Endothelial cell of umbilical vein (primary cell): ENCODE results near the gene IQCC. TPM values are rescaled to one million over a fixed set of nuclear protein-coding genes. Genes with fewer than 3 reads are reported as not detected.

Experiments used
- BruUV-seq: library from RNA; stranded (reverse); fragments of 400-500 nt; replicated peaks from 2 replicates; lab custom pipeline; 2021; lab: Mats Ljungman, UMichigan
- CTCF ChIA-PET: fragments of 300-600, 350-600 bp; sonication (Branson Sonifier 250); formaldehyde crosslinking; loops from one replicate; lab custom pipeline; 2021; ENCODE audit warnings: antibody characterized with exemption, inconsistent platforms; lab: Charles Lee
- POLR2A ChIA-PET: fragments of 300-600, 350-600 bp; sonication (Branson Sonifier 250); formaldehyde crosslinking; loops from one replicate; lab custom pipeline; 2021; ENCODE audit warnings: antibody characterized with exemption, inconsistent platforms; lab: Charles Lee
- DNase-seq: peaks from one replicate; pipeline ENCODE4 v3.0.0-alpha.2; 2011; ENCODE audit warnings: low read depth, low spot score
- FAIRE-seq: peaks from 2 replicates; lab custom pipeline; 2011; peaks lifted over from hg19 to GRCh38; lab: Jason Lieb, UNC
- H2AFZ ChIP-seq: 2 replicates; pipeline ENCODE4 v1.6.0; 2012; ENCODE audit warnings: low read depth, low read length, control low read depth, inconsistent platforms
- H3K27ac ChIP-seq: 2 replicates; pipeline ENCODE4 v1.5.1; 2011; ENCODE audit warnings: low read depth, mild to moderate bottlenecking, control low read depth, low read length, moderate library complexity; ENCODE audit not compliant: insufficient read depth
- H3K27me3 ChIP-seq, 2 experiments: 2 replicates each; pipeline versions ENCODE4 v1.6.0 to v1.6.1; 2011; ENCODE audit warnings: low read length in 2 of 2, mixed read lengths in 1 of 2; ENCODE audit not compliant: control insufficient read depth in 2 of 2, insufficient read depth in 2 of 2
- H3K36me3 ChIP-seq, 2 experiments: 2 replicates in 1 of 2; 3 replicates in 1 of 2; pipeline ENCODE4 v1.5.1; 2011; ENCODE audit warnings: low read length in 2 of 2, mild to moderate bottlenecking in 1 of 2, moderate library complexity in 1 of 2; ENCODE audit not compliant: control insufficient read depth in 2 of 2, insufficient read depth in 2 of 2; ENCODE audit errors: extremely low read depth in 1 of 2
- H3K4me1 ChIP-seq: 3 replicates; pipeline ENCODE4 v1.5.1; 2011; ENCODE audit warnings: mild to moderate bottlenecking, low read length; ENCODE audit not compliant: control insufficient read depth, insufficient read depth; ENCODE audit errors: extremely low read depth
- H3K4me2 ChIP-seq: 2 replicates; pipeline ENCODE4 v1.6.1; 2011; ENCODE audit warnings: low read length, control low read depth, mixed read lengths; ENCODE audit not compliant: insufficient read depth
- H3K4me3 ChIP-seq, 3 experiments: fragments of 200-600 bp in 1 of 3; sonication (generic), shearing (Covaris generic) in 1 of 3; replicated peaks in 1 of 3; 2 replicates each; pipeline ENCODE4 v1.5.1; 2011 to 2016; ENCODE audit warnings: control low read depth in 3 of 3, low read length in 3 of 3, mild to moderate bottlenecking in 2 of 3, inconsistent platforms in 1 of 3, low read depth in 1 of 3, moderate library complexity in 1 of 3; ENCODE audit not compliant: insufficient read depth in 1 of 3
- H3K79me2 ChIP-seq: 2 replicates; pipeline ENCODE4 v1.6.0; 2012; ENCODE audit warnings: low read length, inconsistent platforms; ENCODE audit not compliant: control insufficient read depth, insufficient read depth
- H3K9ac ChIP-seq: replicated peaks from 2 replicates; pipeline ENCODE3; 2011; ENCODE audit warnings: low read length, control low read depth; ENCODE audit not compliant: insufficient read depth; ENCODE audit errors: extremely low read depth
- H3K9me1 ChIP-seq: replicated peaks from 3 replicates; pipeline ENCODE4 v1.6.0; 2011; ENCODE audit warnings: mild to moderate bottlenecking, low read length; ENCODE audit not compliant: control insufficient read depth, insufficient read depth; ENCODE audit errors: extremely low read depth
- H3K9me3 ChIP-seq: replicated peaks from 2 replicates; pipeline ENCODE4 v1.5.1; 2012; ENCODE audit warnings: low read length, inconsistent platforms; ENCODE audit not compliant: control insufficient read depth, insufficient read depth
- H4K20me1 ChIP-seq: replicated peaks from 2 replicates; pipeline ENCODE3; 2011; ENCODE audit warnings: mild to moderate bottlenecking, low read length; ENCODE audit not compliant: control insufficient read depth, insufficient read depth; ENCODE audit errors: extremely low read depth
- EZH2 ChIP-seq: IDR thresholded peaks from 2 replicates; pipeline ENCODE4 v1.6.1; 2012; ENCODE audit warnings: borderline replicate concordance, low read depth, mild to moderate bottlenecking, moderate library complexity, low read length, inconsistent platforms; ENCODE audit not compliant: severe bottlenecking
- FOS ChIP-seq: IDR thresholded peaks from 2 replicates; pipeline ENCODE4 v1.6.1; 2011; ENCODE audit warnings: mild to moderate bottlenecking, low read length, moderate library complexity, borderline replicate concordance; ENCODE audit not compliant: insufficient read depth
- GATA2 ChIP-seq: IDR thresholded peaks from 2 replicates; pipeline ENCODE4 v1.7.0; 2011; ENCODE audit warnings: low read depth, mild to moderate bottlenecking, moderate library complexity, mixed read lengths, low read length; ENCODE audit not compliant: insufficient read length, insufficient read depth
- JUN ChIP-seq: IDR thresholded peaks from 2 replicates; pipeline ENCODE4 v1.6.1; 2011; ENCODE audit warnings: borderline replicate concordance, low read depth; ENCODE audit not compliant: insufficient read length, insufficient read depth
- MYC ChIP-seq: IDR thresholded peaks from one replicate; pipeline ENCODE4 v1.6.1; 2011; ENCODE audit warnings: mild to moderate bottlenecking, low read depth, low read length
- POLR2A ChIP-seq: IDR thresholded peaks from 2 replicates; pipeline ENCODE4 v1.6.1; 2012; ENCODE audit warnings: low read depth, mild to moderate bottlenecking, control low read depth, low read length
- POLR2AphosphoS5 ChIP-seq: IDR thresholded peaks from 2 replicates; pipeline ENCODE4 v1.6.1; 2012; ENCODE audit warnings: low read depth, mild to moderate bottlenecking, control low read depth, low read length, moderate library complexity; ENCODE audit not compliant: insufficient read depth
- dilution Hi-C: fragments of 300-500 bp; cut with MboI; formaldehyde crosslinking; loops from one replicate; pipeline ENCODE4 v1.15.0; 2019; ENCODE audit warnings: low sequenced_read_pairs; ENCODE audit not compliant: extremely low pct_ligation_motif_present
- intact Hi-C: fragments of 100-400 bp; cut with micrococcal nuclease; formaldehyde crosslinking; loops from one replicate; pipeline ENCODE4 v1.10.0; 2022
- polyA plus RNA-seq, 4 experiments: library from polyadenylated mRNA; depleted of rRNA in 3 of 4; stranded (reverse) in 3 of 4; unstranded in 1 of 4; fragments of >200 nt; gene quantifications; 2 replicates each; pipeline versions ENCODE4 v1.2.1 to v1.2.3, GENCODE V29; 2011 to 2012; ENCODE audit warnings: missing spikeins in 1 of 4
- total RNA-seq: library from RNA; stranded (reverse); gene quantifications from 2 replicates; pipeline ENCODE4 v1.2.3, GENCODE V29; 2021
- TF ChIP-seq, protein P1 (sequence below), 2 donors: IDR thresholded peaks; 1 replicate in 1 of 2; 2 replicates in 1 of 2; pipeline ENCODE4 v1.5.1; 2011; ENCODE audit warnings: low read length in 2 of 2, mild to moderate bottlenecking in 2 of 2, moderate library complexity in 2 of 2, control low read depth in 1 of 2, inconsistent platforms in 1 of 2, low read depth in 1 of 2; ENCODE audit not compliant: insufficient read depth in 1 of 2; ENCODE audit errors: extremely low read depth in 1 of 2
- TF ChIP-seq, protein P2 (sequence below): IDR thresholded peaks from 2 replicates; pipeline ENCODE4 v1.6.1; 2011; ENCODE audit not compliant: insufficient read depth, insufficient read length

The IQCC gene
- total and polyA plus RNA-seq, 2 donors (not counting 3 experiments of a cell fraction or from before 2014, with no cell fraction given): 1.1 to 1.8 TPM

DNA sequence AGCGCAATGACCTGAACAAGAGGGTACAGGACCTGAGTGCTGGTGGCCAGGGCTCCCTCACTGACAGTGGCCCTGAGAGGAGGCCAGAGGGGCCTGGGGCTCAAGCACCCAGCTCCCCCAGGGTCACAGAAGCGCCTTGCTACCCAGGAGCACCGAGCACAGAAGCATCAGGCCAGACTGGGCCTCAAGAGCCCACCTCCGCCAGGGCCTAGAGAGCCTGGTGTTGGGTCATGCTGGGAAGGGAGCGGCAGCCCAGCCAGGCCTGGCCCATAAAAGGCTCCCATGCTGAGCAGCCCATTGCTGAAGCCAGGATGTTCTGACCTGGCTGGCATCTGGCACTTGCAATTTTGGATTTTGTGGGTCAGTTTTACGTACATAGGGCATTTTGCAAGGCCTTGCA is 10.5 kb upstream of the IQCC start:
- ChIA-PET CTCF (interaction anchor here (1.0 to 1.1 kb wide), 2 partner anchors 22 to 121 kb away, joined by 3 read pairs; no protein-coding TSS in a partner anchor), POLR2A (no interaction called here)
- TF ChIP-seq FOS: no peak
- no peak for TF ChIP-seq EZH2
- no peak for TF ChIP-seq JUN
- dilution Hi-C loops: no loop called here
- H3K4me1 ChIP-seq: no peaks in the 10 kb centered on the region
- no peak overlapping the region for H3K4me2 ChIP-seq
- H3K27me3 ChIP-seq: no peaks in the 10 kb centered on the region
- BruUV-seq: no TSS peak
- no peaks in the 10 kb centered on the region for H4K20me1 ChIP-seq
- peaks cover 32 to 63% of the 10 kb centered on the region in 2 experiments for H3K36me3 ChIP-seq
- H3K9me3 ChIP-seq: no peaks in the 10 kb centered on the region
- FAIRE-seq (no peak), DNase-seq (no peak)
- no peak overlapping the region for H3K9ac ChIP-seq
- intact Hi-C loops: no loop called here
- H3K9me1 ChIP-seq: no peaks in the 10 kb centered on the region
- H3K4me3 ChIP-seq: no peak overlapping the region
- no peak overlapping the region for H3K27ac ChIP-seq
- H2AFZ ChIP-seq: no peak overlapping the region
- H3K79me2 ChIP-seq: no peaks in the 10 kb centered on the region

DNA sequence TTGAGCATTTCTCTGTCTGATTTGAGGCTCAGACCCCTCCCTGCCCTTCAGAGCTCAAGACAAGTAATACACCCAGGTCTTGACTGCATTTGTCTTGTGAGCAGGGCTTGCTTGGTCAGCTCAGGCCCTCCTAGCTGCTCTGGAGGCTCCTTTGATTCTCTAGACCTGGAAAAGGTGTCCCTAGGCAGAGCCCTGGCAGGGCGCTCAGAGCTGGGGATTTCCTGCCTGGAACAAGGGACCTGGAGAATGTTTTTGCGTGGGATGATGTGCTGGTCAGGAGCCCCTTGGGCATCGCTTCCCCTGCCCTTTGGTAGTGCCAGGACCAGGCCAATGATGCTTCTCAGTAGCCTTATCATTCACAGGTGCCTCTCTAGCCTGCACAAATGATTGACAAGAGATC is 9.9 kb upstream of the IQCC start:
- ChIA-PET POLR2A (interaction anchor here (0.9 kb wide), 1 partner anchor 87 kb away, joined by 3 read pairs; the partner anchor contains the start of gene KPNA6), CTCF (no interaction called here)
- FAIRE-seq (no peak), DNase-seq (no peak)
- Histone ChIP-seq H3K27me3 (no peaks in the 10 kb centered on the region), H3K79me2 (no peaks in the 10 kb centered on the region), H2AFZ (no peak overlapping the region), H3K4me2 (no peak overlapping the region), H3K9ac (no peak overlapping the region), H3K4me3 (no peak overlapping the region), H3K27ac (no peak overlapping the region), H3K4me1 (no peaks in the 10 kb centered on the region), H3K36me3 (peaks cover 30 to 58% of the 10 kb centered on the region in 2 experiments), H3K9me3 (no peaks in the 10 kb centered on the region), H4K20me1 (no peaks in the 10 kb centered on the region), H3K9me1 (no peaks in the 10 kb centered on the region)
- intact Hi-C loops: no loop called here
- BruUV-seq: no TSS peak
- dilution Hi-C loops: no loop called here
- TF ChIP-seq POLR2AphosphoS5 (no peak), POLR2A (no peak), JUN (no peak), FOS (no peak), EZH2 (no peak), GATA2 (no peak), MYC (no peak)
- TF ChIP-seq, protein P1, sequence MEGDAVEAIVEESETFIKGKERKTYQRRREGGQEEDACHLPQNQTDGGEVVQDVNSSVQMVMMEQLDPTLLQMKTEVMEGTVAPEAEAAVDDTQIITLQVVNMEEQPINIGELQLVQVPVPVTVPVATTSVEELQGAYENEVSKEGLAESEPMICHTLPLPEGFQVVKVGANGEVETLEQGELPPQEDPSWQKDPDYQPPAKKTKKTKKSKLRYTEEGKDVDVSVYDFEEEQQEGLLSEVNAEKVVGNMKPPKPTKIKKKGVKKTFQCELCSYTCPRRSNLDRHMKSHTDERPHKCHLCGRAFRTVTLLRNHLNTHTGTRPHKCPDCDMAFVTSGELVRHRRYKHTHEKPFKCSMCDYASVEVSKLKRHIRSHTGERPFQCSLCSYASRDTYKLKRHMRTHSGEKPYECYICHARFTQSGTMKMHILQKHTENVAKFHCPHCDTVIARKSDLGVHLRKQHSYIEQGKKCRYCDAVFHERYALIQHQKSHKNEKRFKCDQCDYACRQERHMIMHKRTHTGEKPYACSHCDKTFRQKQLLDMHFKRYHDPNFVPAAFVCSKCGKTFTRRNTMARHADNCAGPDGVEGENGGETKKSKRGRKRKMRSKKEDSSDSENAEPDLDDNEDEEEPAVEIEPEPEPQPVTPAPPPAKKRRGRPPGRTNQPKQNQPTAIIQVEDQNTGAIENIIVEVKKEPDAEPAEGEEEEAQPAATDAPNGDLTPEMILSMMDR (IDR thresholded peaks at IDR 0.05; ENCODE audit: extremely low read depth in 1 of 2, insufficient read depth in 1 of 2, low read depth in 1 of 2, low read length in 2 of 2): no peak
- TF ChIP-seq, protein P2, sequence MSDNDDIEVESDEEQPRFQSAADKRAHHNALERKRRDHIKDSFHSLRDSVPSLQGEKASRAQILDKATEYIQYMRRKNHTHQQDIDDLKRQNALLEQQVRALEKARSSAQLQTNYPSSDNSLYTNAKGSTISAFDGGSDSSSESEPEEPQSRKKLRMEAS: no peak
